KG1 (cell line): ENCODE measurements around the gene NFKBIE.

Source experiments
- DNase-seq: peaks from one replicate; lab custom pipeline; 2025; lab: John Stamatoyannopoulos, UW

The NFKBIE gene

DNA sequence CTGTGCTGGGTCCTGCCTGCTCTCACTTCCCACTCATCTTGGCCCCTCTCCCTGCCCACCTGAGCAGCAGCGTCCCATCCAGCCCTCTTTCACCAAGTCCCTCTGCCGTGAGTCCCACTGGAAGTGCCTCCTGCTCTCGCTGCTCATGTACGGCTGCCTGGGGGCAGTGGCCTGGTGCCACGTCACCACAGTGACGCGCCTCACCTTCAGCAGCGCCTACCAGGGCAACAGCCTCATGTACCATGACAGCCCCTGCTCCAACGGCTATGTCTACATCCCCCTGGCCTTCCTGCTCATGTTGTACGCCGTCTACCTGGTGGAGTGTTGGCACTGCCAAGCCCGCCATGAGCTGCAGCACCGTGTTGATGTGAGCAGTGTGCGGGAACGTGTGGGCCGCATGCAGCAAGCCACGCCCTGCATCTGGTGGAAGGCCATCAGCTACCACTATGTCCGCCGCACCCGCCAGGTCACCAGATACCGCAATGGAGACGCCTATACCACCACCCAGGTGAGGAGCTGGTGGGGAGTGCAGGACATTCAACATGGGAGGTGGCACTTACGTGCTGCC is 7.7 kb upstream of the NFKBIE start:
- no peak for DNase-seq

DNA sequence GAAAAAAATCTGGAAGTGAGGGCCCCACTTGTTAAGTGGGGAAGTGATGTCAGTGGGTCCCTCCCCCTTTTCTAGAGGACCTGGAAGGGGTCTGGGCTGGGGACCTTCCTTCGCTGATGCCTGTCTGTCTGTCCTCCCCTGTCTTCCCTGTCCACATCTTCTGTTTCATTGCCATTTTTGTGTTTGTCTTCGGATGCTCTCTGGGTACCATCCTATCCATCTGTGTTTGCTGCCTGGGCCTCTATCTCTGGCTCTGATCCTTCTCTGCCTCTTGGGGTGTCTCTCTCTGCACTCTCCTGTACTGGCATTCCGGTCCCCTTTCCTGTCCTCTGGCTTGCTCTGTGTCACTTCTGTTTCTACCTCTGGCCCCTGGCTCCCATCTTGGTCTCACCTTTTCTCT is 7.2 kb upstream of the NFKBIE start:
- DNase-seq: no peak

DNA sequence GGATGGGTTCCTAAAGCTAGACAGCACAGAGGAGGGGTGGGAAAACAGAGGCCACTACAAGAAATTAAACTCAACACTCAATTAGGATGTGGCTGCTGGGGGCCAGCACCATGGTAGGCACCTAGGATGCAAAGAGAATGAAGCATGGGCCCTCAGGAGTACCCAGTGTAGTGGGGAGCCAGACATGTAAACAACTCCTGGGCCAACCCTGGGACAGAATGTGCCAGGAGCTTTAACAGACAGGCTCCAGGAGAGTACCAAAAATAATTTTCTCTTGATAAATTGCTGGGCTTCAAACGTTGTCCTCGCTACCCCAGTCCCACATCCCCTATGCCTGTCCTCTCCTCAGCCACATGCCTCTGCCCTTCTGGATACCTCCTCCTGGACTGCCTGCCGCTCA is 6.6 kb upstream of the NFKBIE start:
- no peak for DNase-seq

GRCh38 chr6:44271406-44271723 is 6.0 kb upstream of the NFKBIE start:
- no peak for DNase-seq

DNA sequence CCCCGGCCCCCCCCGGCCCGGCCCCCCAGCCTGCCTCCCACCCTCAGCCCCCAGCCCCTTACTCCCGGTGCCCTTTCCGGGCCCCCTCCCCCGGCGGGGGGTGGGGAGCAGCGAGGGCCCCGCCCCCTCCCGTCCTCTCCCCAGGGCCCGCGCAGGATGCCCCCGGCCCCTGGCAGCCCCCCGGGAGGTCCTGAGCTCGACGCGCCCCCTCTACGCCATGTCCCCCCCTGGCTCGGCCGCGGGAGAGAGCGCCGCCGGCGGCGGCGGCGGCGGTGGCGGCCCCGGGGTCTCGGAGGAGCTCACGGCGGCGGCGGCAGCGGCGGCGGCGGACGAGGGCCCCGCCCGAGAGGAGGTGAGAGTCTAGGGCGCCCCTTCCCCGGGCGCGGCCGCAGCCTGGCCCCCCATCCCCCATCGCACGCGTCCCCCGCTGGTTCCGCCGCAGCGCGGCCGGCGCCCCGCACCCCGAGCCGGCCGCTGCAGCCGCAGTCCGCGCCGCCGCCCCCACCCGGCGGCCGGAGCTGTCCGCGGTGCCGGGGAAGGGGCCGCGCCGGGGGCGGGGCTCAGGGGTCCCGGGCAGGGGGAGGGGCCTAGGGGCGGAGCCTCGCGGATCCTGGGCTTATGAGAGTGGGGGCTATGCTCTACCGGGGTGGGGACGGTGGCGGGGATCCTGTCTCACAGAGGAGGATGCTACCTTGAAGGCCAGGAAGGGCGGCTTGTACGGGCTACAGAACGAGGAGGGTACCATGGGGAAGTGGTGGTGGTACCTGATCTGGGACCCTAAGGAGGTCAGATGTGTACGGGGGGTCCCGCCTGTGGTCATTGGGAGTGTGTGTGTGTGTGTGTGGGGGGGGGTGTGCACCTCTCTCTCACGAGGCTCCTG is 5.4 kb upstream of the NFKBIE start:
- no peak for DNase-seq

GRCh38 chr6:44269921-44270525 is 4.7 kb upstream of the NFKBIE start, which contains the start of gene TMEM151B:
Gene TMEM151B, plus strand, starts transcription at chr6:44270450. Its CDS starts 293 bp downstream, at chr6:44270743.
- DNase-seq: no peak

DNA sequence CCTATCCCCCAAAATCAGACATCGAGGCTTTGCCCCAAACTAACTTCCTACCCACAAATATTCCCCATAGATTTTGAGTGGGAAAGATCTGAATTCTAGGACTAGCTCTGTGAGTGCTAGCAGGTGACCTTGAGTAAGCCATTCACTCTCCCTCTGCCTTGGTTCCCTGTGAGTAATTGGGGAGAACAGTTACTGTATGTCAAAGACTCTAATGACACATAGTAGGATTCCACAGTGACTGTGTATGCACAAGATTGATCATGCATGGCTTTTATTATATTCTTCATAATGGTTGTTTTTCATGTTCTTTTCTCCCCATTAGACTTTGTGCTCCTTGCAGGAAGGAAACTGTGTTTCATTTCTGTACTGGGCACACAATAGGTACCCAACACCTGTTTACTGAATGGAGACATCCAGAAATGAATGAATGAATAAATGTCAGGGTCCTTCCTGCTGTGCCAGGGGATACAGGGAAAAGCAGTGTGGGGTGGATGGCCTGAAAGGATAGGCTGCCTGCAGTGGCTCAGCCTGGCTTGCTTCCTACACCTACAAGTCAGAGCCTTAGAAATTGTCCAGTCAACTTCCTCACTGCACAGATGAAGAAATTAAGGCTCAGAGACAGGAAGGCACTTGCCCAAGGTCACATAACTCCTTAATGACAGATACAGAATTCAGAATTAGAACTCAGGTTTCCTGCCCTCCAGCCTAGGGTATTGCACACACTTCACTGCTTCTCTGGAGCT is 4.0 kb upstream of the NFKBIE start:
- DNase-seq: no peak

- DNase-seq: peak; percentile 33
These were observed 2.8 kb upstream of the NFKBIE start for GRCh38 chr6:44268095-44268628.

- DNase-seq: no peak
These were observed 1.9 kb upstream of the NFKBIE start for GRCh38 chr6:44267252-44267651.

- DNase-seq: no peak
These were observed 996 bp upstream of the NFKBIE start for GRCh38 chr6:44266347-44266746.

DNA sequence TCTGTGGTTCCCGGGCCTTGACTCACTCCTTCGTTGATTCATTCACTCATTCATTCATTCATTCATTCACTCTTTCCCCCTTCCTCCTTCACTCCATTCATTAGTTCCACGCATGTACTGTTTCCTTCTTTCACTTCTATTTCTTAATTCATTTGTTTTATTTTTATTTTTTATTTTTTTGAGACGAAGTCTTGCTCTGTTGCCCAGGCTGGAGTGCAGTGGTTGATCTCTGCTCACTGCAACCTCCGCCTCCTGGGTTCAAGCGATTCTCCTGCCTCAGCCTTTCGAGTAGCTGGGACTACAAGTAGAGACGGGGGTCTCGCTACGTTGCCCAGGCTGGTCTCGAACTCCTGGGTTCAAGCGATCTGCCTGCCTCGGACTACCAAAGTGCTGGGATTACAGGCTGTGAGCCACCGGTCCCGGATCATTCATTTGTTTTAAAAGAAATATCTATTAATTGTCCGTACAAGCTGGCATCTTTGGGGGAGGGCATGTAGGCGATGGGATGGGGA is 427 bp upstream of the NFKBIE start:
- DNase-seq: no peak

DNA sequence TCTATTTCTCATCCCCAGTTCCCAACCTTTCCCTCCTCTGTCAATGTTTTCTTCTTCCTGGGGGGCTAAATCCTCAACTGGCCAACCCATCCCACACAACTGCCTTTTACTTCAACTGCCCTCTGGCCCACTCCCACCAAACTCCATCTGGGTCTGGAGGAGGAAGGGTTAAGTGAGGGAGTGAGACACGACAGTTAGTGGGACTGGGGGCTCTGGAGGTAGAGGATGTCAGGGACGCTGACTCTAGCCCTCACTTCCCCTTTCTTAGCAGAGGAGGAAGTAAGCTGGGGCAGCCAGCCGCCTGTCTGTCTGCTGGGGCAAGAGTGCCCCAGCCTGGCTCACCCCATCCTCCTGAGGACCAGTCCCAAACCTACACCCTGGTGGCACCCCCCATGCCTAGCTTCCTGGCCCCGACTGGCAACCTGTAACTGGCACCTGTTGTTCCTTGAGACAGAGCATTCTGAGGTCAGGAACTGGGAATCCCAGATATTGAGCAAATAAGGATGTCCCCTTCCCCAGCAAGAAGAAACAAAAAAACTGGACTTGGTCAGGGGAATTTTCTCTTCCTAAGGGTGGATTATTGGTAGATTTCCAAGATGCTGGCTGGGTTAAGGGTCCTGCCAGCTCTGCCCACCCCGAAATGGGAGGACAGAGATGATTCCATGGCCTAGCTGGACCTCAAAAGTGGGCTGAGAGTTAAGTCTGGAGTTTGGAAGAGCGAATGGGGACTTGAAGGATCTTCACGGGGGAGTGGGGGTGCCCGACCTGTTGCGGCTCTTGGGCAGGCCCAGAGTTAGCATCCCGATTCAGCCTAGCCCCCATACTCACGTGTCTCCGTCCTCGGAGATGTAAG is 971 bp downstream of the NFKBIE start:
- peak; percentile 61 for DNase-seq

GRCh38 chr6:44263354-44264100 is 1.8 kb downstream of the NFKBIE start:
- DNase-seq: no peak

- DNase-seq: no peak
These were observed 2.6 kb downstream of the NFKBIE start for GRCh38 chr6:44262467-44263353.

DNA sequence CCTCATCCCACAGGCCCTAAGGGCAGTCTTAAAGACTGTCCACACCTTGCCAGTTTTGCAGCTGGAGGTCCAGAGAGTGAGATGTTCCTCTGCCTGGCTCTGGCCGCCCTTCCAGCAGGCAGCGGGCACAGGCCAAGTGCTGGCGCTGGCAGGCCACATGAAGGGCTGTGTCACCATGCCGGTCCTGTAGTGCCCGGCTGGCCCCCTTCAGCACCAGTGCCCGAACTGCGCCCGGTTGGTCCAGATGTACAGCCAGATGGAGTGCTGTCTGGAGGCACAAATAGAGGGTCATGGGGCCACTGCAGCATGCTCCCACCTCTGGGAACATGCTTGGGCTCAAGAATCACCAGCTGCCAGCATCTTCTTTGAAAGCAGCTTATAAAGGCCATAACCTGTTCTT is 3.8 kb downstream of the NFKBIE start:
- no peak for DNase-seq

DNA sequence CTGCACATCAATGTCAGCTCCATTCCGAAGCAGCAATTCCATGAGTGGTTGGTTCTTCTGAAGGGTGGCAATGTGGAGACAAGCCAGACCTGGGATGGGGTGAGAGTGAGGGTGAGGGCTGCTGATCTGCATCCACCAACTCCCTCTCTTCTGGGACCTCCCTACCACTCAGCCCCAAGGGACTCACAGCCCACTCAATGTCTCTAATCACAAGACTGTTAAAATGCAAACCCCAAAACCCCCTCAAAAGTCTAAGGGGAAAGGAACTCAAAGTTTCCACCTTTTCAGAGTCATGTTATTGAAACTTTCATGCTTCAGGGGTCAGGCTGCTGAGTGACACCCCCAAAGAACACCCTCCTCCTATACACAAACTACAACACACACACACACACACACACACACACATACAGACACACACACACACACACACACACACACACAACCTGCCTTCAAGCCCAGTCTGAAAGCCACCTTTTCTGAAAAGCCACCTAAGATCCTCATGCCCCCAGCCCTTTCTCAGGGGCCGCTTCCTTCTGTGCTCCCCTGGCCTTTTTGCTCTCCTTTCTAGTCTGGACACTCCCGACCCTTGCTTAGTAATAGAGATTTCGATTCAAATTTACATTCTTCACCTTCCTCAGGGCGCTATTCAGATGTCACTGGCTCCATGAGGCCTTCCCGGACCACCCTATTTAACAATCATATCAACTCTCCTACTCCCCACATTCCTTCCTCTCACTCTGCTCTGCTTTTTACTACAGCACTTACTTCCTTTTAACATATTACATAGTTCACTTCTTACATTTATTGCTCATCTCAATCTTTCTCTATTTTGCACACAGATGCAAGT is 4.7 kb downstream of the NFKBIE start:
- DNase-seq: no peak

DNA sequence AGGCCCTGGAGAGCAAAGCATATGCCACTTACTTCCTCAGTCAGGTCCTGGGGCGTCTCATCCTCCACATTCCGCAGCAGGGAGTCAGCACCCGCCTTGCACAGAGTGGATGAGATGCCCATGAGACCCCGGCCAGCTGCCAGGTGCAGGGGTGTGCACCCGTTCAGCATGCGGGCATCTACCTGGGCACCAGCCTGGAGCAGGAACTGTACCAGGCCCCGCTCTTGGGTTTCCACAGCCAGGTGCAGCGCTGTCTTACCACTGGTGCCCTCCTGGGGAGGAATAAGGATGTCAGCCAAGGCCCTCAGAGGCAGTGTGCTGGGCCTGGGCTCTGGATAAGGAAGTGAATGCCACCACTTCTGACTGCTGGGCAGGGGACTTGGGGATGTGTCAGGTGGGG is 5.3 kb downstream of the NFKBIE start:
- DNase-seq: no peak

GRCh38 chr6:44258921-44259320 is 6.4 kb downstream of the NFKBIE start:
- DNase-seq: no peak
